Activated T-helper 1 cell treated with anti-CD3 and anti-CD28 coated beads, Interleukin-12 subunit alpha, Interleukin-12 subunit beta, Interleukin-2, Interleukin-4 antibody, amounts not matched to agents 30 ng/mL and 10 ng/mL and 1 ng/mL, durations not matched to agents 14 hours and 24 hours and 36 hours (primary cell): Measurements from ENCODE around the gene DGCR2. TPM values are rescaled to one million over a fixed set of nuclear protein-coding genes. Genes with fewer than 3 reads are reported as not detected.
A peak's percentile ranks its signal among the peaks of the same experiment; 100 is the strongest.
"Not testable (repeated sequence)": the region's sequence is repeated elsewhere in the genome, so short reads cannot be mapped to it uniquely, and the experiment has no call there.

Experiments
- DNase-seq: peaks from one replicate; pipeline ENCODE4 v3.0.0; 2021; ENCODE audit warnings: low spot score
- H3K27ac Mint-ChIP-seq: one replicate; pipeline ENCODE4 v1.8.0; 2021; ENCODE audit warnings: mild to moderate bottlenecking, mixed read lengths
- H3K27me3 Mint-ChIP-seq: one replicate; pipeline ENCODE4 v1.8.0; 2022; ENCODE audit warnings: mild to moderate bottlenecking, moderate library complexity, mixed read lengths; ENCODE audit not compliant: insufficient read depth
- H3K36me3 Mint-ChIP-seq: one replicate; pipeline ENCODE4 v1.8.0; 2021; ENCODE audit warnings: low read depth, mixed read lengths
- H3K4me1 Mint-ChIP-seq: one replicate; pipeline ENCODE4 v1.8.0; 2021; ENCODE audit warnings: low read depth, mixed read lengths
- H3K4me3 Mint-ChIP-seq: one replicate; pipeline ENCODE4 v1.8.0; 2021; ENCODE audit warnings: mild to moderate bottlenecking, moderate library complexity, mixed read lengths
- H3K9me3 Mint-ChIP-seq: one replicate; pipeline ENCODE4 v1.8.0; 2021; ENCODE audit warnings: mixed read lengths
- intact Hi-C: fragments of 100-400 bp; cut with micrococcal nuclease; formaldehyde crosslinking; loops from one replicate; pipeline ENCODE4 v1.15.1; 2024
- total RNA-seq: library from RNA; stranded (reverse); gene quantifications from 2 replicates; pipeline ENCODE4 v1.2.3, GENCODE V29; 2022

DGCR2 gene
- total RNA-seq, 1 donor from 2014 or later = 23.2 TPM

DNA sequence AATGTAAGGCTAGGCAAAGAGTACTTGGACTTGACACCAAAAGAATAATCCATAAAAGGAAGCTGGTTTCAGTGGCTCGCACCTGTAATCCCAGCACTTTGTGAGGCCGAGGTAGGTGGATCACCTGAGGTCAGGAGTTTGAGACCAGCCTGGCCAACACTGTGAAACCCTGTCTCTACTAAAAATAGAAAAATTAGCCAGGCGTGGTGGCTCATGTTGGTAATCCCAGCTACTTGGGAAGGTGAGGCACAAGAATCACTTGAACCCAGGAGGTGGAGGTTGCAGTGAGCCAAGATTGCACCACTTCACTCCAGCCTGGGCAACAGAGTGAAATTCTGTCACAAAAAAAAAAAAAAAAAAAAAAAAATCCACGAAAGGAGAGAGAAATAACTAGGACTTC lies 71.4 kb downstream of the DGCR2 start:
- H3K9me3 Mint-ChIP-seq, H3K4me3 Mint-ChIP-seq, intact Hi-C loops, DNase-seq, H3K27me3 Mint-ChIP-seq, H3K4me1 Mint-ChIP-seq, H3K27ac Mint-ChIP-seq: not testable (repeated sequence)
- peaks cover 27% of the 10 kb centered on the region for H3K36me3 Mint-ChIP-seq

DNA sequence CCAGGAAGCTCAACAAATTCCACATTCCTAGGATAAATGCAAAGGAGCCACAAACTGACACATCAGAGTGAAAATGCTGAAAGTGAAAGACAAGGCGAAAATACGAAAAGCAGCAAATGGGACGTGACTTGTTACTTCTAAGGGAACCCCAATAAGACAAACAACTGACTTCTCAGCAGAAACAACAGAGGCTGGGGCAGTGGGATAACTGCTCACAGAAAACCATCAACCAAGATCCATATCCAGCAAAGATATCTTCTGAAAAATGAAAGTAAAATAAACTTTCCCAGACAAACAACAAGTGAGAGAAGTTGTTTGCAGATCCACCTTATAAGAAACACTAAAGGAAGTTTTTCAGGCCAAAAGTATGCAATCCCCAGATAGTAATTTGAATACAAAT lies 72.1 kb downstream of the DGCR2 start:
- DNase-seq = no peak
- peaks cover 27% of the 10 kb centered on the region for H3K36me3 Mint-ChIP-seq
- H3K4me3 Mint-ChIP-seq = no peak overlapping the region
- no peaks in the 10 kb centered on the region for H3K9me3 Mint-ChIP-seq
- no peaks in the 10 kb centered on the region for H3K27me3 Mint-ChIP-seq
- intact Hi-C loops = no loop called here
- no peaks in the 10 kb centered on the region for H3K4me1 Mint-ChIP-seq
- H3K27ac Mint-ChIP-seq = no peak overlapping the region

DNA sequence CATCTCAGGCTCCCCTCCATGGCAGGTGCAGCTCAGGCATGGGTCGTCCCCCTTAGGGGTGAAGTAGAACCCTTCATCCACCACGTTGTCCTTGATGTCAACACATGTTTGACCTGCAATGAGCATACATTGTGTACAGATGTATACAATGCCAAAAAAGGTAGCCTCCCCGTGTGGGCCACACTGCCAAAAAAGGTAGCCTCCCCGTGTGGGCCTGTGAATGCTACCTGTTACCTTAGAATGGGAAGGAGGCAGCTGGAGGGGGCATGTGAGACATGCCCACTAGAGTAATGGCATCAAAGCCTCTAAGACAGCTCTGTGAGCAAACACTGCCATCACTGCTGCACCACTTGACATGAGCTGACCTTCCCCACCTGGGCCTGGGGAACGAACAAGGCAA lies 73.7 kb downstream of the DGCR2 start:
- Mint-ChIP-seq H3K4me1 (no peaks in the 10 kb centered on the region), H3K27me3 (no peaks in the 10 kb centered on the region), H3K36me3 (peaks cover 28% of the 10 kb centered on the region)

DNA sequence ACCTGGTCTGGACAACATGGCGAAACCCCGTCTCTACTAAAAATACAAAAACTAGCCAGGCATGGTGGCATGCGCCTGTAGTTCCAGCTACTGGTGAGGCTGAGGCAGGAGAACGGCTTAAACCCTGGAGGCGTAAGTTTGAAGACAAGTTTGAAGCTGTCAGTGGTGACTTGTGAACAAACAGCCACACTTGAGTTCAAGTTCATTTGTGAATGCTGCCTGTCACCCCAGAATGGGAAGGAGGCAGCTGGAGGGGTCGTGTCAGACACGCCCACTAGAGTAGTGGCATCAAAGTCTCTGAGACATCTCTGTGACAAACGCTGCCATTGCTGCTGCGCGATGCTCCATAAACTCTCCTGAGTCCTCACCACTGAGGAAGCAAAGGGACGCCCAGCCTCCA lies 74.2 kb downstream of the DGCR2 start:
- intact Hi-C loops = no loop called here
- Mint-ChIP-seq H3K9me3 (no peaks in the 10 kb centered on the region), H3K4me3 (no peak overlapping the region), H3K27me3 (no peaks in the 10 kb centered on the region), H3K27ac (no peak overlapping the region), H3K4me1 (no peaks in the 10 kb centered on the region), H3K36me3 (peaks cover 28% of the 10 kb centered on the region)
- DNase-seq = no peak

More for the DNA sequence above, 73.7 kb downstream of the DGCR2 start:
- intact Hi-C loops = no loop called here
- Mint-ChIP-seq H3K27ac (no peak overlapping the region), H3K9me3 (no peaks in the 10 kb centered on the region), H3K4me3 (no peak overlapping the region)
- DNase-seq = no peak

DNA sequence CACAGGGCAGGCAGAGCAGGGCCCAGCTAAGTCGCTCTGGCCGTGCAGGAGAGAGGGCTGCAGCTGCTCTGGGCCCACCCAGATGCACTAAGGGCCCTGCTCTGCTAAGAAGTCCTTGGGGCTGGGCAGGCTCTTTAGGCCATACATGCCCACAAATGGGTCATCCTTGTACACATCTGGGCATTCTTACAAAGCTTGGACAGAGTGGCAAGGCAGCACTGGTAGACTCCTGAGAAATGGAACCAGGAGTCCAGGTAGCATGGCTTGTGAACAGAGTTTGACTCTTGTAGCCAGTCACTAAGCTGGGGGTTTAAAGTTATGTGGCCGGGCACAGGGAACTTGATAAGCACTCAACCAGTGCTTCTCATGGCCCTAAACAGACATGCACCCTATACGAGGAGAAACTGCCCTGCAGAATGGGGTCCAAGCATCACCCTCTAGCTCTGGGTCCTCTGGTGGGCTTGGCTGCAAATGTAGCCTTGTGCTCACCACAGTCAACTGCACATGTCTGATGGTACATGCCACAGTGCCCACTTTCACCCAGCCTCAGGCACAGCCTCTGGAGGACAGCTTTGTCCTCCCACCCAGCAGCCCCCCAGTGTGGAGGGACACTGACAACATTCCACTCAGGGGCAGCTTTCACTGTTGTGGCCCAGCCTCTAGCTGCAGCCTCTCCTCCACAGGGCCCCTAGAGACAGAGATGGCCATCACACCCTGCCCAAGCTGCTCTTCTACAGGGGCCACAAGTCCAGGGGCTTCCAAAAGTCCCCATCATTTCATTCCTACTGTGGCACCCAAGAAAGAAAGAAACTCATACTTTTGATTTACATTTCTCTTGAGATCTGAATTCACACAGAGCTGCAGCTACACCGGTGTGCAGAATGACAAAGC lies 75.2 kb downstream of the DGCR2 start:
- Mint-ChIP-seq H3K27me3 (no peaks in the 10 kb centered on the region), H3K9me3 (no peaks in the 10 kb centered on the region), H3K4me1 (no peaks in the 10 kb centered on the region), H3K4me3 (no peak overlapping the region), H3K36me3 (peaks cover 24% of the 10 kb centered on the region), H3K27ac (no peak overlapping the region)
- no peak for DNase-seq
- intact Hi-C loops = no loop called here

DNA sequence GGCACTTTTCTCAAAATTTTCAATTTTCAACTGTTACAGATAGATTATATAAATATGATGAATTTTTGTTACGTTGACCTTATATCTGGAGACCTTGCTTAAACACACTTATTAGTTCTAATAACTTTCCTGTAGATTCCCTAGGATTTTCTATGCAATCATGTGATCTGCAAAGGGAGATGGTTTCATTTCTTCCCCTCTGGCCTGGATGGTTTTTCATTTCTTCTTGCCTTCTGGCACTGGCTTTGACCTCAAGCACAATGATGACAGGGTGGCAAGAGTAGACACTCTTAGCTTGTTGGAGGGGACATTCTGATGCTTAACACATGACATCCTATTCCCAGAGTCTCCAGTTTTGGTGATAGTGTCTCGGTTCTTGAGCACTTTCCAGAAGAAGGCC lies 75.9 kb downstream of the DGCR2 start:
- Mint-ChIP-seq H3K4me1 (no peaks in the 10 kb centered on the region), H3K4me3 (no peak overlapping the region), H3K9me3 (no peaks in the 10 kb centered on the region), H3K27me3 (no peaks in the 10 kb centered on the region), H3K27ac (no peak overlapping the region), H3K36me3 (peaks cover 18% of the 10 kb centered on the region)
- DNase-seq = no peak
- intact Hi-C loops = no loop called here

DNA sequence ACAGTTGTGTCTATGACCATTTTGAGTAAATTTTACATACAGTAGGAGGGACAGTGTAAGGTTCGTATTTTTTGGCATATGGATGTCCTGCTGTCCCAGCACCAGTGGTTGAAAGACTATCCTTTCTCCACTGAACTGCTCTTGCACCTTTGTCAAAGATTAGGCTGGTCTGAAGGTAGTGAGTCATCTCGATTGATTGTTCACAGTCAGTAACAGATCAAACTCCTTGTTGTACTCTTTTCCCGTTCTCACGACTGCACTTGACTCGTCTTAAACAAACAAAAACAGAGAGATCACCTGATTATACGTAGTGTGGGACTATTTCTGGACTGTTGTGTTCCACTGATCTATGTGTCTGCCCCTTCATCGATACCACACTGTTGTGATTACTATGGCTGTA lies 77.1 kb downstream of the DGCR2 start:
- Mint-ChIP-seq H3K9me3 (no peaks in the 10 kb centered on the region), H3K27me3 (no peaks in the 10 kb centered on the region), H3K36me3 (peaks cover 17% of the 10 kb centered on the region), H3K4me1 (no peaks in the 10 kb centered on the region), H3K27ac (no peak overlapping the region), H3K4me3 (no peak overlapping the region)
- no peak for DNase-seq
- intact Hi-C loops = no loop called here

DNA sequence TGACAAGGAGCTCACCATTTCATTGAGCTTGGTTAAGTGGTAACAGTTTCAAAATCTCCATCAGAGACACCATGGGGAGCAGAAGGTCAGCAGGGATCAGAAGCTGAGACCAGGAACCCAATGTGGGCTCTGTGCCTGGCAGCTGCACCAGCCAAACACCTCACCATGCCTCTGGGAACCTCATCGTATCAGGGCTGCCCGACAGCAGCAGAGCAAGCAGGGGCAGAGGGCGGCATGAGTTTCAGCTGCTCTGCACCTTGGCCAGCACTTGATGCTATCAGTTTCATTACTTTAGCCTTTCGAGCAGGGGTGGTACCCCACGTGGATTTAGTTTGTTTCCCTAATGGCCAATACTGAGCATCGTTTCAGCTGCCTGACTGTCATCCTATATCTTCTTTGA lies 77.8 kb downstream of the DGCR2 start:
- intact Hi-C loops = no loop called here
- DNase-seq = no peak
- H3K4me3 Mint-ChIP-seq = no peak overlapping the region
- H3K36me3 Mint-ChIP-seq = peaks cover 17% of the 10 kb centered on the region
- H3K27ac Mint-ChIP-seq = no peak overlapping the region
- H3K9me3 Mint-ChIP-seq = no peaks in the 10 kb centered on the region
- H3K4me1 Mint-ChIP-seq = no peaks in the 10 kb centered on the region
- no peaks in the 10 kb centered on the region for H3K27me3 Mint-ChIP-seq

DNA sequence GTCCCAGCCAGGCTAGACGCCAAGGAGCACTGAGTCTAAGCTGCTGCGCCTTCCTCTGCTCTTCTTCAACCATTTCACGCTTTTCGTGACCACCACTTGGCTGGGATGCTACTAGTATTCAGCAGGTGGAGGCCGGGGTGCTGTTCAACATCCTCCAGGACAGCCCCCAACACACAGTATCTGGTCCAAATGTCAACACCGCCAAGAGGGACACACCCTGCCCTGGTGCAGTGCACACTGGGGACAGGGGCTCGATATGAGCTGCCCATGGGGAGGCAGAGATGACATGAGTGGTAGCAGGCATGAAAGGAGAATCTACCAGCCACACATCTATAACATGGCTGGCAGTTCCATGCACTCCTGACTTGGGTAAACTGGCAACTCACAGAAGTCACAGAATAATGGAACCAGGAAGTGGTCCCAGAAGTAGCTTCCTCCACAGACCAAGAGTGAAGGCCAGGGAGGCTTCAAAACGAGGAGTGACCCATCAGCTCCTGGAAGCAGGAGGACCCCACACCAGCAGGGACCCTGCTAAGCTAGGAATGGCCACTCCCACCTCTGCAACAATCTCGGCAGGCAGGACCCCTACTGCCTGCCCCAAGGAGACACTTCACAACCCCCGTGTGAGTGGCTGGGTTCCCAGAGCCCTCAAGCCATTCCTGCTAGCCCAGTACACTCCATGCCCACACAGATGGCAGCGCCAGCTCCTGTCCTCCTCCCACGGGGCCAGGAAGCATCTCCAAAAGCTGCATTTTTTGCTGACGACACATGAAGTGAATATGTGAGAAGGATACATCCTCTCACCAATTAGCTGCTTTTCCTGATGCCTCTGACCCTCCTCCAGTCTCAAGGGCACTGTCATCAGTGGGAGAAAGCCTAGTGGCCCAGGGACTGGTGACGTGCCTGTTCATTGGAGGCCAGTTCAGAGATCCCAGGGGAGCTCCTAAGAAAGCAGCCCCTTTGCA lies 78.8 kb downstream of the DGCR2 start:
- Mint-ChIP-seq H3K27me3 (no peaks in the 10 kb centered on the region), H3K4me1 (no peaks in the 10 kb centered on the region), H3K4me3 (no peak overlapping the region), H3K27ac (no peak overlapping the region), H3K36me3 (peaks cover 14% of the 10 kb centered on the region), H3K9me3 (no peaks in the 10 kb centered on the region)
- no peak for DNase-seq
- intact Hi-C loops = no loop called here

DNA sequence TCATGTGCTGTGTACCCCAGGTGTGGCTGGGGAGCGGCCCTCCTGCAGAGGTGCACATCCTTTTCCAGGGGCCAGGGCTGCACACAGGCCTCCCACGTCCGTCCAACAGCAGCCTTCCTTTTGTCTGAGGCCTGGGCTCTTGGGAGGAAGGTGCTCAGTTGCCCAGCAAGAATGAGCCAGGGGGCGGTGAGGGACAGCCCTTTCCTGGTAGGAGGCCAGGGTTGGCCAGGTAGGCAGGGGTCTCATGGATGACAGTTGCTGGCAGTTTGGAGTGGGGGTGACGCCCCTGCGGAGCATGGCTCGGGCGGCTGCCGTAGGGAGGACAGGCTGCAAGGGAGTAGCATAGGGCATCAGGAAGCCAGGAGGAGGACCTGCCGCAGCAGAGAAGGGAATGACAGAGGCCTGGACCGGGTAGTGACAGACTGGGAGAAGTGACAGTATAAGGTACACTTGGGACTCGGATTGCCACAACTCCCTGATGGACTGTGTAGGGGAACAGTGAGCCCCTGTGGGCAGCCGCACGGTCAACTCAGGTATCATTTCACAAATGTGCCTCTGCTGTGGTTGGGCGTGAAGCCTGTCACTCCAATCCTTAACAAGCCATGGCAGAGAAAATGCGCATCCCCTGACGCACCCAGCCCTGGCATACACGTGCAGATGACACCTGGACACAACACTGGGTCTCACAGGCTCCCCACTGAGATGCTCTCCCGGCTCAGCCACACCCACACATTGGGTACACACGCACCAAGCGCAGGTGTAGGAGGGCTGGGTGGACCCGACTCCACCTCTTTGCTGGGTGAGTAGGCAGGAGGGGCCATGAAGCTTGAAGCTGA lies 79.7 kb downstream of the DGCR2 start:
- Mint-ChIP-seq H3K36me3 (peaks cover 10% of the 10 kb centered on the region), H3K4me1 (no peaks in the 10 kb centered on the region), H3K4me3 (no peak overlapping the region), H3K27me3 (no peaks in the 10 kb centered on the region), H3K9me3 (no peaks in the 10 kb centered on the region), H3K27ac (peak overlapping the region; percentile 48)
- no peak for DNase-seq
- intact Hi-C loops = no loop called here

DNA sequence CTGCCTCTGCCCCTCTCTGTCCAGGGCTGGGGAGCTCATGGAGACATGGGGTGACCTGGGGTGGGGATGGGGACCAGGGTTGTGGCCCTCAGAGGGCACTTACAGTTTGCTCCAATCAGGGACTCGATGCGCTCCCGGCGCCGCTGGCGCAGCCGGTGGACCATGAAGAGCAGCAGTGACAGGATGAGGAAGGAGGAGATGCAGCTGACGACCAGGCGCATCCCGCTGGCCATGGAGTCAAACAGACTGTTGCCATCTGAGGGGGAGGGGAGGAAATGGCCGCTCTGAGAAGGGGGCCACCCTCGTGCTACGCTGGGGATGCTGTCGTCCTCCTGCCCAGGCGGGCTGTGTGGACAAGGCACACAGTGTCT lies 80.5 kb downstream of the DGCR2 start:
- no peak overlapping the region for H3K4me3 Mint-ChIP-seq
- H3K36me3 Mint-ChIP-seq = peaks cover 8% of the 10 kb centered on the region
- H3K9me3 Mint-ChIP-seq = no peaks in the 10 kb centered on the region
- H3K27me3 Mint-ChIP-seq = no peaks in the 10 kb centered on the region
- peak overlapping the region; percentile 52 for H3K27ac Mint-ChIP-seq
- intact Hi-C loops = no loop called here
- H3K4me1 Mint-ChIP-seq = no peaks in the 10 kb centered on the region
- no peak for DNase-seq

DNA sequence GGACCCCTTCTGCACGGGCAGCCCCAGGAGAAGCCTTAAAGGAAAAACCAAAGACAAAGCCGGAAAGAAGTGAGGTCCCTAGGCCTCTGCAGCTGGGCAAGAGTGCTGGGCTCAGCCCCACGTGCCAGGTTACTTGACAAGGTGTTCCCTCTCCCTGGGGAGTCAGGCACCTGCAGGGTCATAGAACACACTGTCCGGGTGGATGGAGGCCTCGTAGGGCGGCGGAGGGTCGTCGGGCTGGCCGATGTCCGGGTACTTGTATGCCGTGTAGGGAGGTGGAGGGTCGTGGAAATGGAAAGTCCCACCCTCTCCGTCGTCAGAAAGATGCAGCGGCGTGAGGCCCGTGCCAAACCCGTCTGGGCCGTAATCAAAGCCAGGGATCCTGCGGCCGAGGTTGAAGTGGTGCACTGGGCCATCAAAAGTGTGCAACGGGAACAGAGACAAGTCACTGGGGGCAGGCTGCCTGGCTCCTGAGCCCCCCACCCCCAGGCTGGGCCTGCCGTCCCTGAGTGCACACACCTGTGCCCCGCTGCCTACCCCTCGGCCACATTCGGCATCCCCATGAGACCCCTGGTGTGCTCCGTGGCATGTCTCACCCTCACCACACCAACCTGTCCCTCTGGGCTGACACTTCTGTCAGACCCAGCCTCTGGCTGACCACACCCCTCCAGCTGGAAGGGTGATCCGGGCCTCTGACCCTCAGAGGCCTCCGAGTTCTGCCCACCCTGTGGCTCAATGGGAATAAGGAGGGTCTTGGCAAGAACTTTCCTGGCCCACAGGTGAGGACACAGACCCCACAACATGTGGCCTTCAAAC lies 81.1 kb downstream of the DGCR2 start:
- Mint-ChIP-seq H3K27ac (no peak overlapping the region), H3K36me3 (peaks cover 5% of the 10 kb centered on the region), H3K4me1 (no peaks in the 10 kb centered on the region), H3K9me3 (no peaks in the 10 kb centered on the region), H3K27me3 (no peaks in the 10 kb centered on the region), H3K4me3 (no peak overlapping the region)
- intact Hi-C loops = no loop called here
- DNase-seq = no peak
